Stimulated activated naive CD4-positive, alpha-beta T cell (primary cell): ENCODE measurements around the gene GOLGA6D.
"Not testable (repeated sequence)": the region's sequence is repeated elsewhere in the genome, so short reads cannot be mapped to it uniquely, and the experiment has no call there.

Experiments
- DNase-seq, 6 experiments: peaks; one replicate each; lab custom pipeline; 2025; lab: John Stamatoyannopoulos, UW

Gene GOLGA6D

DNA sequence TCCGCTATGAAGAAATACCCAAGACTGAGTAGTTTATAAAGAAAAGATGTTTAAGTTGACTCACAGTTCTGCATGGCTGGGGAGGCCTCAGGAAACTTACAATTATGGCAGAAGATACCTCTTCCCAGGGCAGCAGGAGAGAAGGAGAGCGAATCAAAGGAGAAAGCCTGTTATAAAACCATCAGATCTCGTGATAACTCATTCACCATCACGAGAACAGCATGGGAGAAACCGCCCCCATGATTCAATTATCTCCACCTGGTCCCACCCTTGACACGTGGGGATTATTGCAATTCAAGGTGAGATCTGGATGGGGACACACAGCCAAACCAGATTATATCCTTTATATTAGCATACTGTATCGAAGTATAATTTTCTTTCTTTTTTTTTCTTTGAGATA, 49.5 kb downstream of the GOLGA6D start:
- DNase-seq: not testable (repeated sequence)

DNA sequence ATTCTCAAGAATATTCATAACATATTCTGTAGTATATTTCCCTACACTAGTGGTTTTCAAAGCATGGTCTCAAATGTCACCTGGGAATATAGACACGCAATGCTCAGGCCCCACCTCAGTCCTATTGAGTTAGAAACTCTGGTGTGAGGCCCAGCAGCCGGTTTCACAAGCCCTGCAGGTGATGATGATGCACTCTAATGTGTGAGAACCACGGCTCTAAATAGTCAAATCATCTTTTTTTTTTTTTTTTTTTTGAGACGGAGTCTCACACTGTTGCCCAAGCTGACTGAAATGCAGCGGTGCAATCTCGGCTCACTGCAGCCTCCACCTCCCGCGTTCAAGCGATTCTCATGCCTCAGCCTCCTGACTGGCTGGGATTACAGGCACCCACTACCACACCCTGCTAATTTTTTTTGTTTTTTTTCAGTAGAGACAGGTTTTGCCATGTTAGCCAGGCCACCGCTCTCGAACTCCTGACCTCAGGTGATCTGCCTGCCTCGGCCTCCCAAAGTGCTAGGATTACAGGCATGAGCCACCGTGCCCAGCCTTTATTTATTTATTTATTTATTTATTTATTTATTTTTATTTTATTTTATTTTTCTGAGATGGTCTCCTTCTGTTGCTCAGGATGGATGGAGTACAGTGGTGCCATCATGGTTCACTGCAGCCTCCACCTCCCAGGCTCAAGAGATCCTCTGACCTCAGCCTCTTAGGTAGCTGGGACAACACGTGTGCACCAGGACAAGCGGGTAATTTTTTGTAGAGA, 51.2 kb downstream of the GOLGA6D start:
- not testable (repeated sequence) for DNase-seq

DNA sequence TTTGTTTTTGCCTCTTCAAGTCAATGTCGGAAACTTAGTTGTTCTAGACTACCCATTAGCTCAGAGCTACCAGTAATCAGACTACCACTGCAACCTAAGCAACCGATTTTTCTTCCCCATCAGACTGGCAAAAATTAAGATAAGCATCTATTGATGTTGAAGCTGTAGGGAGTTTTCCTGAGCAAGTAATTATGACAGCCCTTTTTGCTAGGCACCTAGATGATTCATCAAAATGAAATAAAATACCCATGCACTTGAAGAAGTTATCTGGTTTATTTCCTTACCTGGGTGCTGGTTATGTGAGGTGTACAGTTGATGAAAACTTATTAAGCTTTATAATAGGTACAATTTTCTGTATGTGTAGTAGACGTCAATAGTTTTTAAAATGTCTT, 52.7 kb downstream of the GOLGA6D start:
- no peak for DNase-seq

DNA sequence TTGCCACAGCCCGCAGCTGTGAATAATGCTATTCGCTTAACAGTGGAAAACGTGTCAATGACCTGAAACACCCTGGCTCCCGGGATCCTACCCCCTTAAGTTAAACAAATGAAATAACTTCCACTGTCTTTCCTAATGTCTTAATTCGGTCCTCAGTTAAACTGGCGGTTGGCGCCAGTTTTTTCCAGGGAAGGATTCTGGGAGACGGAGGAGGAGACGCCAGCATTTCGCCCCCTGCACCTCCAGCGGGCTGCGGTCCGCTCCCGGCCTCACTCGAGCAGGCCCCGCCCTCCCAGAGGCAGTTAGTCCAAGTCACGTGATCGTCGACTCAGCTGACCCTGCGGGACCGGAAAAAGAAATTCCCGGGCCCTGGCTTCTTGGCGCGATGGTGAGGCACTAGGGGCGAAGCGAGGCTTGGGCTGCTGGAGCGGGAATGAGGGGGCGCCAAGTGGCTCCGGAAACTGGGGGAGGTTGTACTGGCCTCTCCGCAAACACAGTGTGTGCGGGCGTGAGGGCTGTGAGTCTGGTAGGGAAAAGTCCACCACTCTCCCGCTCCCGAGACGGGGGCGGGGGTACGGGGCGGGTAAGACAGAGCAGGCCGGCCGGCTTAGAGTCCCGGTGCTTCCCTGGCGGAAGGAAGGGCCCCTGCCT, 53.2 kb downstream of the GOLGA6D start, which contains the start of gene COMMD4:
Gene COMMD4, plus strand, starts transcription at position 359 of the 651 bp plus-strand sequence. Its CDS starts 27 bp downstream, at position 386.
- DNase-seq: peak; percentile 21 to 65 (median 48)

DNA sequence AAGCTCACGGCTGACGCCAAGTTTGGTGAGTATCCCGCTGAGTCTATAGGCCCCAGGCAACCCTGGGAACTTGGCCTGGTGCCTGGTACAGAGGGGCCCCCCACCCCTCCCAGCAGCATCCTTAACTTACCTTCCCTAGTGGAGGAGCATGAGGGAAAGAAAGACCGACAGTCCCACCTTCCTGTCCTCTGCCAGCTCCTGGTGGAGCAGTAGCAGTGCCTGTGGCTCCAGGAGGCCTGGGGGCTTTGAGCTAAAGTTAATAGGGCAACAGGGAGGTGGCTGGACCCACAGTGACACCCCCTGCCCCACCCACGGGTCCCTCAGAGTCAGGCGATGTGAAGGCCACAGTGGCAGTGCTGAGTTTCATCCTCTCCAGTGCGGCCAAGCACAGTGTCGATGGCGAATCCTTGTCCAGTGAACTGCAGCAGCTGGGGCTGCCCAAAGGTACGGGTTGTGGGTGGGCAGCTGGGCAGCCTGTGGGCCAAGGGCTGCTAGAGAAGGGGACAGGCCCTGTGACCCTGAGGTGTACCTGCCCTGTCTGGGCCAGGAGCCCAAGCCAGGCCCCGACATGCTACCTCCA, 56.1 kb downstream of the GOLGA6D start:
- DNase-seq: no peak

DNA sequence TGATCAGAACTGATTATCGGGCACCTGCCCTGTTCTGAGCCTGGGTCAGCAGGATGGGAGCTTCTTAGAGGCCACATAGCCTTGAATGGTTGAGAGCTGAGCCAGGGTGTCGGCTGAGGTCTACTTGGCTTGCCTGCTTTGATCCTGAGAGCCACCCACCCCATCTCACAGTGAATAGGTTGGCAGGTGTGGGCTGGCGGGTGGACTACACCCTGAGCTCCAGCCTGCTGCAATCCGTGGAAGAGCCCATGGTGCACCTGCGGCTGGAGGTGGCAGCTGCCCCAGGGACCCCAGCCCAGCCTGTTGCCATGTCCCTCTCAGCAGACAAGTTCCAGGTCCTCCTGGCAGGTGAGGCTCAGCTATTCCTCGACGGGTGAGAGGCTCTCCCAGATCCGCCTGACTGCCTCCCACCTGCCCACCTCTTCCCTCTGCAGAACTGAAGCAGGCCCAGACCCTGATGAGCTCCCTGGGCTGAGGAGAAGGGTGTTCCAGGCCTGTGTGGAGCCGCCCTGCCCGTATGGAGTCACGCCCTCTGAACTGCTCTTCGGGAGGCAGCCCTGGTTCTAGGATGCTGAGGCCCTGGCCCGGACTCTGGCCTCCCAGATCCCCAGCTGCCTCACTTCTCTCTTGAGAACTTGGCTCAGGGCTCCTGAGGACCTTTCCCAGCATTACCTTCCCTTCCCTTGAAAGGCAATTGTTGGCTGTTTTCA, 57.1 kb downstream of the GOLGA6D start:
- no peak for DNase-seq

DNA sequence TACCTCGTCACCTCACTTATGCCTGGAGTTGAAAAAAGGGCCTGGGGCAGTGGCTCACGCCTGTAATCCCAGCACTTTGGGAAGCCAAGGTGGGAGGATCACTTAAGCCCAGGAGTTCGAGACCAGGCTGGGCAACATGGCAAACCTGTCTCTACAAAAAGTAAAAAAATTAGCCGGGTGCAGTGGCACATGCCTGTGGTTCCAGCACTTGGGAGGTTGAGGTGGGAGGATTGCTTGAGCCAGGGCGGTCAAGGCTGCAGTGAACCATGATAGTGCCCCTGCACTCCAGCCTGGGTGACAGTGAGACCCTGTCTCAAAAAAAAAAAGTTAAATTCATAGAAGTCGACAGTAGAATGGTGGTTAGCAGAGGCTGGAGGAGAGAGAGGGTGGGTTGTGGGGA, 59.6 kb downstream of the GOLGA6D start:
- no peak for DNase-seq

DNA sequence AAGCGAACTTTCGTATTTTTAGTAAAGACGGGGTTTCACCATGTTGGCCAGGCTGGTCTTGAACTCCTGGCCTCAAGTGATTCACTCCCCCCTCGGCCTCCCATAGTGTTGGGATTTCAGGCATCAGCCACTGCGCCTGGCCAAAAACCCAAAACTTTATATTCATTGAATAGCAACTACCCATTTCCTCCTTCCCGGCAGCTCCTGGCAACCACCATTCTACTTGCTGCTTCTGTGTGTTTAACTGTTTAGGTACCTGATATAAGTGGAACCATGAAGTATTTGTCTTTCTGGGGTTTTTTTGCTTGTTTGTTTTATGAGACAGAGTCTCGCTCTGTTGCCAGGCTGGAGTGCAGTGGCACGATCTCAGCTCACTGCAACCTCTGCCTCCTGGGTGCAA, 61.3 kb downstream of the GOLGA6D start:
- not testable (repeated sequence) for DNase-seq
